ENCODE results near the gene TMUB1.

DNA sequence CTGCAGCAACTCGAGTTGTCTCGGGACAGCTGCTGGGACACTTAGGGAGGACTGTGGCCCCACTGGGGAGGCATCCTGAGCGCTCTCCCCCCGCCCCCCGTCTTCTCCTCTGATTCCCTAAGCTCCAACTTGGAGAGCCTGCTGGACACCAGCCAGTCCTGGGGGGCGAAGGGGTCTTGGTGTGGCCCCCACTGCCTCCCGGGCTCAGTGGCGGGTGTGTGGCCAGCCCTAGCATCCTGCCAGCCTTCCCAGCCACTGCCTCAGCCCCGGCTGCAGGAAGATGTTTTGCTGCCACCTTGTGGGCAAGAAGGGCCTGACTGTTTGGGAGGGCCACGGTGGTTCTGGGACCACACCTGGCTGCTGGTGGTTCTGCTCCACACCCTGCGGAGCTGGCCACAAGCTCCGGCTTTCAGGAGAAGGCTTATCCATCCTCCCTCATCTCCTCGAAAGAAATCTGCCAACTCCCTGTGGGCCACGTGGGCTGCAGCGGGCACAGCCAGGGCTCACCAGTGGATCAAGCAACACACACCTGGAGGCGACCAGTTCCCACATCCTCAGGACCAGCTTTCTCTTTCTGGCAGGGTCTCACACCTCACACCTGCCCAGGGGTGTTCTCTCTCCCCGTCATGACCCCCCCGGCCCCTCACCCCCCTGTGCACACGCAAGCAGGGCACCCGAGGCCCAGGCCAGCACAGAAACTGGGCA is 27.8 kb upstream of the TMUB1 start:
- TF ChIP-seq POLR2A (IDR thresholded peaks at IDR 0.05), result no peak
- no peak for TF ChIP-seq EP300 (IDR thresholded peaks at IDR 0.05)

Measured in gastroesophageal sphincter (tissue), 2 donors.